ENCODE measurements around the gene FRMPD4.

Gene FRMPD4

GRCh38 chrX:12439416-12439815, 301.1 kb downstream of the FRMPD4 start:
- DNase-seq (ENCODE audit: extremely low read depth, insufficient read length): no peak
- no peak for TF ChIP-seq CTCF (IDR thresholded peaks at IDR 0.05; ENCODE audit: insufficient read depth, low read length, poor library complexity, severe bottlenecking)
- H3K4me3 ChIP-seq (replicated peaks; ENCODE audit: low read depth, low read length): no peak overlapping the region
- H3K36me3 ChIP-seq (ENCODE audit: control insufficient read depth, insufficient read depth, low read length): no peaks in the 10 kb centered on the region
- H3K27me3 ChIP-seq (replicated peaks; ENCODE audit: control insufficient read depth, insufficient read depth, low read length): no peaks in the 10 kb centered on the region; the same call in 1 of the 2 replicates

- Histone ChIP-seq H3K36me3 (ENCODE audit: control insufficient read depth, insufficient read depth, low read length) (no peaks in the 10 kb centered on the region), H3K27me3 (replicated peaks; ENCODE audit: control insufficient read depth, insufficient read depth, low read length) (no peaks in the 10 kb centered on the region; the same call in 1 of the 2 replicates), H3K4me3 (replicated peaks; ENCODE audit: low read depth, low read length) (no peak overlapping the region)
- DNase-seq (ENCODE audit: extremely low read depth, insufficient read length): no peak
- TF ChIP-seq CTCF (IDR thresholded peaks at IDR 0.05; ENCODE audit: insufficient read depth, low read length, poor library complexity, severe bottlenecking): no peak
Measured at GRCh38 chrX:12440246-12440645, 302.0 kb downstream of the FRMPD4 start.

GRCh38 chrX:12441381-12442128, 303.3 kb downstream of the FRMPD4 start:
- no peak overlapping the region for H3K4me3 ChIP-seq (replicated peaks; ENCODE audit: low read depth, low read length)
- H3K27me3 ChIP-seq (replicated peaks; ENCODE audit: control insufficient read depth, insufficient read depth, low read length): no peaks in the 10 kb centered on the region; the same call in 1 of the 2 replicates
- no peaks in the 10 kb centered on the region for H3K36me3 ChIP-seq (ENCODE audit: control insufficient read depth, insufficient read depth, low read length)
- no peak for DNase-seq (ENCODE audit: extremely low read depth, insufficient read length)
- TF ChIP-seq CTCF (IDR thresholded peaks at IDR 0.05; ENCODE audit: insufficient read depth, low read length, poor library complexity, severe bottlenecking): no peak

GRCh38 chrX:12443534-12444098, 305.3 kb downstream of the FRMPD4 start:
- no peaks in the 10 kb centered on the region for H3K36me3 ChIP-seq (ENCODE audit: control insufficient read depth, insufficient read depth, low read length)
- TF ChIP-seq CTCF (IDR thresholded peaks at IDR 0.05; ENCODE audit: insufficient read depth, low read length, poor library complexity, severe bottlenecking): no peak
- H3K4me3 ChIP-seq (replicated peaks; ENCODE audit: low read depth, low read length): no peak overlapping the region
- no peaks in the 10 kb centered on the region; the same call in 1 of the 2 replicates for H3K27me3 ChIP-seq (replicated peaks; ENCODE audit: control insufficient read depth, insufficient read depth, low read length)
- DNase-seq (ENCODE audit: extremely low read depth, insufficient read length): peak; percentile 56

GRCh38 chrX:12446342-12447075, 308.2 kb downstream of the FRMPD4 start:
- Histone ChIP-seq H3K27me3 (replicated peaks; ENCODE audit: control insufficient read depth, insufficient read depth, low read length) (no peaks in the 10 kb centered on the region), H3K4me3 (replicated peaks; ENCODE audit: low read depth, low read length) (no peak overlapping the region), H3K36me3 (ENCODE audit: control insufficient read depth, insufficient read depth, low read length) (no peaks in the 10 kb centered on the region)
- TF ChIP-seq CTCF (IDR thresholded peaks at IDR 0.05; ENCODE audit: insufficient read depth, low read length, poor library complexity, severe bottlenecking): no peak
- DNase-seq (ENCODE audit: extremely low read depth, insufficient read length): no peak

All from GM06990 (cell line).